GM21526 (cell line): ENCODE data around the gene NMT2.
A peak's percentile ranks its signal among the peaks of the same experiment; 100 is the strongest.
"Not testable (repeated sequence)": the region's sequence is repeated elsewhere in the genome, so short reads cannot be mapped to it uniquely, and the experiment has no call there.

ENCODE experiments used
- ATAC-seq: cut with Tn5 transposase; IDR thresholded peaks from one replicate; pipeline ENCODE4 v1.9.1; 2021; ENCODE audit warnings: moderate library complexity; ENCODE audit not compliant: unreplicated experiment, low FRiP score

The NMT2 gene

GRCh38 chr10:15168291-15168785, at the start of gene NMT2:
Gene NMT2, minus strand, starts transcription at chr10:15168693. Its CDS starts 81 bp downstream, at chr10:15168612.
- peak; percentile 90 for ATAC-seq

GRCh38 chr10:15216700-15217099, 48.2 kb upstream of the NMT2 start:
- ATAC-seq: no peak

- ATAC-seq: no peak
Observed at GRCh38 chr10:15214237-15214636, 45.7 kb upstream of the NMT2 start.

GRCh38 chr10:15213461-15213861, 45.0 kb upstream of the NMT2 start:
- ATAC-seq: no peak

GRCh38 chr10:15211464-15211979, 43.0 kb upstream of the NMT2 start:
- no peak for ATAC-seq

GRCh38 chr10:15210521-15210920, 42.0 kb upstream of the NMT2 start:
- no peak for ATAC-seq

- ATAC-seq: peak; percentile 65
Observed at GRCh38 chr10:15209827-15210509, 41.5 kb upstream of the NMT2 start.

- no peak for ATAC-seq
Observed at GRCh38 chr10:15208221-15208620, 39.7 kb upstream of the NMT2 start.

- ATAC-seq: not testable (repeated sequence)
Observed at GRCh38 chr10:15207410-15207809, 38.9 kb upstream of the NMT2 start.

GRCh38 chr10:15202639-15203038, 34.1 kb upstream of the NMT2 start:
- ATAC-seq: no peak

GRCh38 chr10:15202301-15202621, 33.8 kb upstream of the NMT2 start:
- ATAC-seq: not testable (repeated sequence)

- ATAC-seq: no peak
Observed at GRCh38 chr10:15201589-15202300, 33.3 kb upstream of the NMT2 start.

GRCh38 chr10:15200626-15201025, 32.1 kb upstream of the NMT2 start:
- no peak for ATAC-seq

- ATAC-seq: no peak
Observed at GRCh38 chr10:15197911-15198310, 29.4 kb upstream of the NMT2 start.

GRCh38 chr10:15197276-15197675, 28.8 kb upstream of the NMT2 start:
- ATAC-seq: no peak

GRCh38 chr10:15196021-15196834, 27.7 kb upstream of the NMT2 start:
- ATAC-seq: no peak

GRCh38 chr10:15189133-15189885, 20.8 kb upstream of the NMT2 start:
- no peak for ATAC-seq

GRCh38 chr10:15188603-15189002, 20.1 kb upstream of the NMT2 start:
- ATAC-seq: no peak

GRCh38 chr10:15183689-15184481, 15.4 kb upstream of the NMT2 start:
- no peak for ATAC-seq
